A673 (cell line): ENCODE data around the gene IL37.
A peak's percentile ranks its signal among the peaks of the same experiment; 100 is the strongest.

Source experiments
- CTCF ChIP-seq: fragments of 300-800, 200-600 bp; sonication (generic); conservative IDR thresholded peaks from 2 replicates; pipeline ENCODE4 v1.5.1; 2017; ENCODE audit warnings: low read depth, mild to moderate bottlenecking, antibody characterized with exemption, low read length, moderate library complexity, mixed read lengths
- EZH2 ChIP-seq: fragments of 200-600 bp; sonication (generic); IDR thresholded peaks from 2 replicates; pipeline ENCODE4 v1.6.1; 2017; ENCODE audit warnings: borderline replicate concordance, low read depth, mild to moderate bottlenecking, mixed read lengths, antibody characterized with exemption, low read length; ENCODE audit not compliant: poor library complexity, severe bottlenecking

GRCh38 chr2:112884869-112885505, 26.0 kb upstream of the IL37 start:
- TF ChIP-seq EZH2 (no peak), CTCF (peak; percentile 87)
